GM12891 (cell line): Measurements from ENCODE around the gene NPSR1.

Experiments used
- DNase-seq: peaks from one replicate; pipeline ENCODE4 v3.0.0; 2011; ENCODE audit warnings: low spot score; ENCODE audit not compliant: insufficient read length
- FAIRE-seq: peaks from 2 replicates; lab custom pipeline; 2011; peaks lifted over from hg19 to GRCh38; lab: Jason Lieb, UNC
- PAX5 ChIP-seq: IDR thresholded peaks from 2 replicates; pipeline ENCODE4 v1.6.1; 2011; ENCODE audit warnings: low read length, moderate library complexity, mild to moderate bottlenecking; ENCODE audit not compliant: insufficient read depth, severe bottlenecking
- POLR2A ChIP-seq: IDR thresholded peaks from 2 replicates; pipeline ENCODE4 v1.6.1; 2011; ENCODE audit warnings: low read depth, low read length, control low read depth
- POLR2AphosphoS5 ChIP-seq: IDR thresholded peaks from 2 replicates; pipeline ENCODE4 v1.6.1; 2011; ENCODE audit warnings: low read depth, low read length, control low read depth
- POU2F2 ChIP-seq: IDR thresholded peaks from 2 replicates; pipeline ENCODE4 v1.6.1; 2011; ENCODE audit warnings: low read depth, mild to moderate bottlenecking, control low read depth, low read length, moderate library complexity
- SPI1 ChIP-seq: IDR thresholded peaks from 2 replicates; pipeline ENCODE4 v1.6.1; 2011; ENCODE audit warnings: low read depth, low read length, control low read depth
- TAF1 ChIP-seq: IDR thresholded peaks from 2 replicates; pipeline ENCODE4 v1.6.1; 2011; ENCODE audit warnings: low read depth, low read length, control low read depth

The NPSR1 gene

DNA sequence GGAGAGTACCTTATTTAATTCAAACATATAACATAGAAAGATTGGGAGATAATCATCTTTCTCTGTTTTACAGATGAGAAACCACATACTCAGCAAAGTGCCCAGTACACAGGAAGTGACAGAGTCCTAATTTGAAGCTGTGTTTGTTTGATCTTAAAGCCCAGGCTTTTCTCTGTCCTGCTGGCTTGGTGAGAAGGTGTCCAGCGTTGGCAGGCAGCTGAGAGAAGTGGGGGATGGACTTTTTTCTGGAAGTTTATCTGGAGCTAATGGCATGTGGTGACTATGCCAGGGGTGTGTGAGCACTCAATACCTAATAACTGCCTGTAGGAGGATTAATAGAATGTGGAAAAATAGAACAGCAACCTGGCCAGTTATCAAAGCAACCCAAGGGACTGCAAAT is 60.8 kb downstream of the NPSR1 start:
- no peak for DNase-seq
- TF ChIP-seq POLR2AphosphoS5 (no peak), POLR2A (no peak), PAX5 (no peak), POU2F2 (no peak), TAF1 (no peak), SPI1 (no peak)
- no peak for FAIRE-seq

DNA sequence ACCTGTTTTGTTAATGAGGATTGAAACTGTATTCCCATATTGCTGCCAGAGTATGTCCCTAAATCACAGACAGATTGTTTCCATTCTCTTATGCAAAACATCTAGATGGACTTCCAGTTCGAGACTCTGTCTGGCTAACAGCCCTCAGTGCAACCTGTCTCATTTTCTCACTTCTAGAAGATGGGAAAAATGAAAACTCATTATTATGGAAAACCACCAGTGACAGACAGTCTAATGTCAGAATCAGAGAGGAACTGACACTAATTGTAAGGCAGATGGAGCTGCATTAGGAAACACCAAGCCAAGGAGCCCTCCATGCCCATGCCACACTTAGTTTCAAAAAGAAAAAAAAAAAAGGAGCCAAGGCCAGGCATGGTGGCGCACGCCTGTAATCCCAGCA is 61.6 kb downstream of the NPSR1 start:
- FAIRE-seq = no peak
- DNase-seq = no peak
- no peak for TF ChIP-seq TAF1
- no peak for TF ChIP-seq POU2F2
- TF ChIP-seq SPI1 = no peak
- no peak for TF ChIP-seq POLR2AphosphoS5
- no peak for TF ChIP-seq POLR2A
- TF ChIP-seq PAX5 = no peak

DNA sequence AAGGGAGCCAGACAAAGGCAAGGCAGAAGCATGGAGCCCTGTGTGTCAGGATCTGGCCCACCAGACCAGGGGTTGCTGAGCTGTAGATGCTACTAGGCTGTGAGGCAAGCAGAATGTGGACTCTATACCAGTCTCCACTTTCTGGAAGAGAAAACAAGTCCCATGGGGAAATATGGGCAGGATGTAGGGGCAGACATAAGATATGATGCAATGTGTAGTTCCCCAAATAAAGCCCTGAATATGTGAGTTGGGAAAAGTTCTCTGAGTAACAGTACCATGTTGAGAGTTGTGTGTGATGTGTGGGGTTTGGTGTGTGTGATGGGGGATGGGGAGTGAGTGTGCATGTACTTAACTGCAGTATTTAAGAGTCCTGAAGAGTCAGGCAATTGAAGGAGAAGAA is 62.3 kb downstream of the NPSR1 start:
- DNase-seq (no peak), FAIRE-seq (no peak)

DNA sequence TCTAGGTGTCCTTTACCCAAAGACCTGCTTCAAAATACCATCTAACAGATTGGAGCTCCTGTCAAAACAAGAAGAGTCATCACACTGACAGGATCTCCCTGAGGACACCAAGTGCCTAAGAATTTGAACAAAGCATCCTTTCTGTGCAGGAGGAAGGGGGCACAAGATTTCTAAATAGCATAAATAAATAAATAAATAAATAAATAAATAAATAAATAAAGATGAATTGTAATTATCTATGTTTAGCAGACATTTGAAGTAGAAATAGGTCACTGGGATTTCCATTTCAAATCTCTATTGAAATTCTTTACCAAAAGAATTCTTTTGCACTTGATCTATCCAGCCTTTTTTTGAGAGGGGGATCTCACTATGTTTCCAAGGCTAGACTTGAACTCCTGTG is 65.3 kb downstream of the NPSR1 start:
- TF ChIP-seq TAF1 = no peak
- no peak for TF ChIP-seq SPI1
- TF ChIP-seq POU2F2 = no peak
- no peak for TF ChIP-seq PAX5
- no peak for TF ChIP-seq POLR2AphosphoS5
- no peak for TF ChIP-seq POLR2A
- no peak for DNase-seq
- FAIRE-seq = no peak

More for the DNA sequence above, 62.3 kb downstream of the NPSR1 start:
- TF ChIP-seq POU2F2 = no peak
- TF ChIP-seq SPI1 = no peak

DNA sequence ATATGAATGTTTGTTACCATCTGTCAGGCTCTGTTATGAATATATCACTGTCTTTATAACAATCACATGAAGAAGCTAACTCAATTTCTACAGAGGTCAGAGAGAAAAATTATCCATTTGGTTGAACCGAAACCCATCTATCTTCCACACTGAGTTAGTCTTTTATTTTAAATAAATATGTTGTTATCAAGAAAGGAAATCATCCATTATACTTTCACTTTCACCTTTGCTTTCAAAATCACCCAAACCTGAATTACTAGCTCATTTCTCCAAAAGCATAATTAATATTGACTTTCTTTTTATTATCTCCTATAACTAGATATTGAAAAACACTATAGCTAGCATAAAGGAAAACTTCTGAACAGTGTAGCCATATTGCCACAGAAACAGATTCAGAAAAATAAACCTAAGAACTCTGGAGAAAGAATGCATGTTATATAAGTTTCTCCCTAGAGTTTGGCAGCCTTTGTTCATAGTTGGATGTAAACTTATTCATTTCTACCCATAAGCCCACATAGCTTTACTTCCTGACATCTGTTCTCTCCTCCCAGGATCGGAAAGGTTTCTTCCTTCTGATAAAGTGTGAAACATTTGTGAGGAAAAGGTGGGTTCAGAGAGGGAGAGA is 66.0 kb downstream of the NPSR1 start:
- no peak for FAIRE-seq

DNA sequence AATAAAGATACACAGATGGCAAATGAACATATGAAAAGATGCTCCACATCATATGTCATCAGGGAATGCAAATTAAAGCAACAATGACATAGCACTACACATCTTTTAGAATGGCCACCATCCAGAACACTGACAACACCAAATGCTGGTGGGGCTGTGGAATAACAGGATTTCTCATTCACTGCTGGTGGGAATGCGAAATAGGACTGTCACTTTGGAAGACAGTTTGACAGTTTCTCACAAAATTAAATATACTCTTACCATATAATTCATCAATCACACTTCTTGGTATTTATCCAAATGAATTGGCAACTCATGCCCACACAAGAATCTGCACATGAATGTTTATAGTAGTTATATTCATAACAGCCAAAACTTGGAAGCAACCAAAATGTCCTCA is 68.2 kb downstream of the NPSR1 start:
- TF ChIP-seq TAF1 (no peak), POLR2A (no peak), POLR2AphosphoS5 (no peak), POU2F2 (no peak), PAX5 (no peak), SPI1 (no peak)
- FAIRE-seq (no peak), DNase-seq (no peak)

More for the DNA sequence above, 66.0 kb downstream of the NPSR1 start:
- no peak for DNase-seq
- TF ChIP-seq POLR2AphosphoS5 (no peak), POU2F2 (no peak), SPI1 (no peak), PAX5 (no peak), TAF1 (no peak), POLR2A (no peak)

DNA sequence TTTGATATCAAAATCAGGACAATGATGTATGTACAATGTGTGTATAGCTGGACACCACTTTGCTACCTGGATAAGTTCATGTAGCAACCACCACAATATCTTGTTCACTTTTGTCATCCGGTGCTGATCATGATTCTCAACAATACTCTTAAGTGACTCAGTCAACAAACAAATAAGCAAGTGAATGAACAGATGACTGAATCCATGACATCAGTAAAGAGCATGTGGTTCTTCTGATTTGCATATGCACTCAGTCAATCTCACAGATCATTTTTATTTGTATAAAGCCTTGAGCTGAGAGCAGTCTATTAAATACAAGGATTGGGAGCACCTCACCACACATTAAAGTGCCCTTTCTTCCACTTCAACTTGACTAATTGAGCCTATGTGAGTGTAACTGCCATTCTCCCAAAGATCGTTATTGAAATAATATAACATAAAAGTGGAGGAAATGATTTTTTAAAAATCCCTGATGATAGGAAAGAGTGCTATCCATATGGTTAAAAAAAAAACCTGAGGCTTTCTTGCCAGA is 69.5 kb downstream of the NPSR1 start:
- no peak for DNase-seq
- FAIRE-seq = no peak

DNA sequence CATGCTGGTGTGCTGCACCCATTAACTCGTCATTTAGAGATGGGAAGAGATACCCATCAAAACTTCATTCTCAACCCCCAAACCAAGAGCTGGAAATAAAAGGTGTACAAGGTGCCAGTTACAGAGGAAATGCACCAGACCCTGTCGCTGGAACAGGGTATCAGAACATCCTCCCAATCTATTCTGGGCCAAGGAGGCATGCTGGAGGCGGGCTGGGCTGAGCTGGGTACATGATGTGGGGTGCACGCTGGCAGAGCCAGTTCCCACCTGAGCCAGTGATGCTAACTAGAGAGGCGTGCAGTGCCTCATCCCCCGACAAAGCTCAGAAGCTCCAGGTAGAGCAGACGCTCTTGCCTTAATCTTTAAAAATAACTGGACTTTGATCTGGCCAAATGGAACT is 70.1 kb downstream of the NPSR1 start:
- DNase-seq (no peak), FAIRE-seq (no peak)
- TF ChIP-seq POU2F2 (no peak), TAF1 (no peak), PAX5 (no peak), POLR2AphosphoS5 (no peak), POLR2A (no peak), SPI1 (no peak)

More for the DNA sequence above, 69.5 kb downstream of the NPSR1 start:
- TF ChIP-seq POU2F2 (no peak), POLR2AphosphoS5 (no peak), POLR2A (no peak), PAX5 (no peak), TAF1 (no peak), SPI1 (no peak)

DNA sequence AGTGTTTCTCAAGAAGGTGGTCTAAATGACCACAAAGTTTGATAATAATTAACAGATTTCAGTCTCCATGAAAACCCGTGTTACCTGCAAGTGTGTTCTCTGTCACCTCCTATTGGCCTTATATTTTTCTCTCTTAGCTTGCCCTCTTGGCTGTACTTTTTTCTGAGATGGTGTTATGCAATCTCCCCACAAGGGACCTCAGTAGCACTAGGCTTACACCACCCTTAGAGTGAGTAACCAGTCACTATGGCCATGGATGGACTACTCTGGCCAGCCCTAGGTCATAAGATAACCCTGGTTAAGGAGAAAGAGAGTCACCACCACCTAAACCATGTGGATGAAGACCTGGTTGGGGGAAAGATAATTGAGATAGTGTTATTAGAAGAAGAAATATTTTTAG is 76.8 kb downstream of the NPSR1 start:
- FAIRE-seq (no peak), DNase-seq (no peak)
- TF ChIP-seq SPI1 (no peak), POLR2A (no peak), POLR2AphosphoS5 (no peak), TAF1 (no peak), POU2F2 (no peak), PAX5 (no peak)
